Endothelial cell of umbilical vein (primary cell): ENCODE data around the gene ZBTB7C. TPM values are rescaled to one million over a fixed set of nuclear protein-coding genes. Genes with fewer than 3 reads are reported as not detected.

Experiments
- BruUV-seq: library from RNA; stranded (reverse); fragments of 400-500 nt; replicated peaks from 2 replicates; lab custom pipeline; 2021; lab: Mats Ljungman, UMichigan
- CTCF ChIA-PET: fragments of 300-600, 350-600 bp; sonication (Branson Sonifier 250); formaldehyde crosslinking; loops from one replicate; lab custom pipeline; 2021; ENCODE audit warnings: antibody characterized with exemption, inconsistent platforms; lab: Charles Lee
- POLR2A ChIA-PET: fragments of 300-600, 350-600 bp; sonication (Branson Sonifier 250); formaldehyde crosslinking; loops from one replicate; lab custom pipeline; 2021; ENCODE audit warnings: antibody characterized with exemption, inconsistent platforms; lab: Charles Lee
- DNase-seq: peaks from one replicate; pipeline ENCODE4 v3.0.0-alpha.2; 2011; ENCODE audit warnings: low read depth, low spot score
- FAIRE-seq: peaks from 2 replicates; lab custom pipeline; 2011; peaks lifted over from hg19 to GRCh38; lab: Jason Lieb, UNC
- H2AFZ ChIP-seq: 2 replicates; pipeline ENCODE4 v1.6.0; 2012; ENCODE audit warnings: low read depth, low read length, control low read depth, inconsistent platforms
- H3K27ac ChIP-seq: 2 replicates; pipeline ENCODE4 v1.5.1; 2011; ENCODE audit warnings: low read depth, mild to moderate bottlenecking, control low read depth, low read length, moderate library complexity; ENCODE audit not compliant: insufficient read depth
- H3K27me3 ChIP-seq, 2 experiments: 2 replicates each; pipeline versions ENCODE4 v1.6.0 to v1.6.1; 2011; ENCODE audit warnings: low read length in 2 of 2, mixed read lengths in 1 of 2; ENCODE audit not compliant: control insufficient read depth in 2 of 2, insufficient read depth in 2 of 2
- H3K36me3 ChIP-seq, 2 experiments: 2 replicates in 1 of 2; 3 replicates in 1 of 2; pipeline ENCODE4 v1.5.1; 2011; ENCODE audit warnings: low read length in 2 of 2, mild to moderate bottlenecking in 1 of 2, moderate library complexity in 1 of 2; ENCODE audit not compliant: control insufficient read depth in 2 of 2, insufficient read depth in 2 of 2; ENCODE audit errors: extremely low read depth in 1 of 2
- H3K4me1 ChIP-seq: 3 replicates; pipeline ENCODE4 v1.5.1; 2011; ENCODE audit warnings: mild to moderate bottlenecking, low read length; ENCODE audit not compliant: control insufficient read depth, insufficient read depth; ENCODE audit errors: extremely low read depth
- H3K4me2 ChIP-seq: 2 replicates; pipeline ENCODE4 v1.6.1; 2011; ENCODE audit warnings: low read length, control low read depth, mixed read lengths; ENCODE audit not compliant: insufficient read depth
- H3K4me3 ChIP-seq, 3 experiments: fragments of 200-600 bp in 1 of 3; sonication (generic), shearing (Covaris generic) in 1 of 3; replicated peaks in 1 of 3; 2 replicates each; pipeline ENCODE4 v1.5.1; 2011 to 2016; ENCODE audit warnings: control low read depth in 3 of 3, low read length in 3 of 3, mild to moderate bottlenecking in 2 of 3, inconsistent platforms in 1 of 3, low read depth in 1 of 3, moderate library complexity in 1 of 3; ENCODE audit not compliant: insufficient read depth in 1 of 3
- H3K79me2 ChIP-seq: 2 replicates; pipeline ENCODE4 v1.6.0; 2012; ENCODE audit warnings: low read length, inconsistent platforms; ENCODE audit not compliant: control insufficient read depth, insufficient read depth
- H3K9ac ChIP-seq: replicated peaks from 2 replicates; pipeline ENCODE3; 2011; ENCODE audit warnings: low read length, control low read depth; ENCODE audit not compliant: insufficient read depth; ENCODE audit errors: extremely low read depth
- H3K9me1 ChIP-seq: replicated peaks from 3 replicates; pipeline ENCODE4 v1.6.0; 2011; ENCODE audit warnings: mild to moderate bottlenecking, low read length; ENCODE audit not compliant: control insufficient read depth, insufficient read depth; ENCODE audit errors: extremely low read depth
- H3K9me3 ChIP-seq: replicated peaks from 2 replicates; pipeline ENCODE4 v1.5.1; 2012; ENCODE audit warnings: low read length, inconsistent platforms; ENCODE audit not compliant: control insufficient read depth, insufficient read depth
- H4K20me1 ChIP-seq: replicated peaks from 2 replicates; pipeline ENCODE3; 2011; ENCODE audit warnings: mild to moderate bottlenecking, low read length; ENCODE audit not compliant: control insufficient read depth, insufficient read depth; ENCODE audit errors: extremely low read depth
- CTCF ChIP-seq, 2 donors: IDR thresholded peaks; 1 replicate in 1 of 2; 2 replicates in 1 of 2; pipeline ENCODE4 v1.5.1; 2011; ENCODE audit warnings: low read length in 2 of 2, mild to moderate bottlenecking in 2 of 2, moderate library complexity in 2 of 2, control low read depth in 1 of 2, inconsistent platforms in 1 of 2, low read depth in 1 of 2; ENCODE audit not compliant: insufficient read depth in 1 of 2; ENCODE audit errors: extremely low read depth in 1 of 2
- EZH2 ChIP-seq: IDR thresholded peaks from 2 replicates; pipeline ENCODE4 v1.6.1; 2012; ENCODE audit warnings: borderline replicate concordance, low read depth, mild to moderate bottlenecking, moderate library complexity, low read length, inconsistent platforms; ENCODE audit not compliant: severe bottlenecking
- FOS ChIP-seq: IDR thresholded peaks from 2 replicates; pipeline ENCODE4 v1.6.1; 2011; ENCODE audit warnings: mild to moderate bottlenecking, low read length, moderate library complexity, borderline replicate concordance; ENCODE audit not compliant: insufficient read depth
- GATA2 ChIP-seq: IDR thresholded peaks from 2 replicates; pipeline ENCODE4 v1.7.0; 2011; ENCODE audit warnings: low read depth, mild to moderate bottlenecking, moderate library complexity, mixed read lengths, low read length; ENCODE audit not compliant: insufficient read length, insufficient read depth
- JUN ChIP-seq: IDR thresholded peaks from 2 replicates; pipeline ENCODE4 v1.6.1; 2011; ENCODE audit warnings: borderline replicate concordance, low read depth; ENCODE audit not compliant: insufficient read length, insufficient read depth
- MAX ChIP-seq: IDR thresholded peaks from 2 replicates; pipeline ENCODE4 v1.6.1; 2011; ENCODE audit not compliant: insufficient read depth, insufficient read length
- MYC ChIP-seq: IDR thresholded peaks from one replicate; pipeline ENCODE4 v1.6.1; 2011; ENCODE audit warnings: mild to moderate bottlenecking, low read depth, low read length
- POLR2A ChIP-seq: IDR thresholded peaks from 2 replicates; pipeline ENCODE4 v1.6.1; 2012; ENCODE audit warnings: low read depth, mild to moderate bottlenecking, control low read depth, low read length
- POLR2AphosphoS5 ChIP-seq: IDR thresholded peaks from 2 replicates; pipeline ENCODE4 v1.6.1; 2012; ENCODE audit warnings: low read depth, mild to moderate bottlenecking, control low read depth, low read length, moderate library complexity; ENCODE audit not compliant: insufficient read depth
- dilution Hi-C: fragments of 300-500 bp; cut with MboI; formaldehyde crosslinking; loops from one replicate; pipeline ENCODE4 v1.15.0; 2019; ENCODE audit warnings: low sequenced_read_pairs; ENCODE audit not compliant: extremely low pct_ligation_motif_present
- intact Hi-C: fragments of 100-400 bp; cut with micrococcal nuclease; formaldehyde crosslinking; loops from one replicate; pipeline ENCODE4 v1.10.0; 2022
- polyA plus RNA-seq, 4 experiments: library from polyadenylated mRNA; depleted of rRNA in 3 of 4; stranded (reverse) in 3 of 4; unstranded in 1 of 4; fragments of >200 nt; gene quantifications; 2 replicates each; pipeline versions ENCODE4 v1.2.1 to v1.2.3, GENCODE V29; 2011 to 2012; ENCODE audit warnings: missing spikeins in 1 of 4
- total RNA-seq: library from RNA; stranded (reverse); gene quantifications from 2 replicates; pipeline ENCODE4 v1.2.3, GENCODE V29; 2021

ZBTB7C gene
- total and polyA plus RNA-seq, 2 donors (not counting 3 experiments of a cell fraction or from before 2014, with no cell fraction given), result not detected

- no peak overlapping the region for H3K4me2 ChIP-seq
- no peak overlapping the region for H3K4me3 ChIP-seq
- H3K27ac ChIP-seq, result no peak overlapping the region
- H3K79me2 ChIP-seq, result no peaks in the 10 kb centered on the region
- intact Hi-C loops, result no loop called here
- no TSS peak for BruUV-seq
- peaks cover 7% of the 10 kb centered on the region for H3K4me1 ChIP-seq
- H3K36me3 ChIP-seq, result no peaks in the 10 kb centered on the region
- TF ChIP-seq POLR2A, result no peak
- no peak for TF ChIP-seq EZH2
- TF ChIP-seq POLR2AphosphoS5, result no peak
- no peak for TF ChIP-seq FOS
- no peak for TF ChIP-seq JUN
- no peak for TF ChIP-seq GATA2
- no peak for TF ChIP-seq CTCF (IDR thresholded peaks at IDR 0.05; ENCODE audit: extremely low read depth in 1 of 2, insufficient read depth in 1 of 2, low read depth in 1 of 2, low read length in 2 of 2)
- no peak for TF ChIP-seq MYC
- no peak for TF ChIP-seq MAX
- no peaks in the 10 kb centered on the region for H4K20me1 ChIP-seq
- ChIA-PET CTCF (interaction anchor here (0.6 to 1.7 kb wide), 4 partner anchors 10 to 417 kb away, joined by 3 to 10 read pairs (median 7); no protein-coding TSS in a partner anchor), POLR2A (no interaction called here)
- no peaks in the 10 kb centered on the region for H3K27me3 ChIP-seq
- H3K9me1 ChIP-seq, result no peaks in the 10 kb centered on the region
- DNase-seq (no peak), FAIRE-seq (no peak)
- dilution Hi-C loops, result no loop called here
- H3K9ac ChIP-seq, result no peak overlapping the region
- no peak overlapping the region for H2AFZ ChIP-seq
- H3K9me3 ChIP-seq, result no peaks in the 10 kb centered on the region
These were observed 381.1 kb downstream of the ZBTB7C start for GRCh38 chr18:48028081-48028480.
